Activated CD8-positive, alpha-beta memory T cell treated with anti-CD3 and anti-CD28 coated beads, Interleukin-2, amount 50 U/mL, for 4 hours (primary cell): ENCODE results near the gene GPR63.

ENCODE experiments used
- DNase-seq: peaks from one replicate; pipeline ENCODE4 v3.0.0-alpha.2; 2020

GPR63 gene

DNA sequence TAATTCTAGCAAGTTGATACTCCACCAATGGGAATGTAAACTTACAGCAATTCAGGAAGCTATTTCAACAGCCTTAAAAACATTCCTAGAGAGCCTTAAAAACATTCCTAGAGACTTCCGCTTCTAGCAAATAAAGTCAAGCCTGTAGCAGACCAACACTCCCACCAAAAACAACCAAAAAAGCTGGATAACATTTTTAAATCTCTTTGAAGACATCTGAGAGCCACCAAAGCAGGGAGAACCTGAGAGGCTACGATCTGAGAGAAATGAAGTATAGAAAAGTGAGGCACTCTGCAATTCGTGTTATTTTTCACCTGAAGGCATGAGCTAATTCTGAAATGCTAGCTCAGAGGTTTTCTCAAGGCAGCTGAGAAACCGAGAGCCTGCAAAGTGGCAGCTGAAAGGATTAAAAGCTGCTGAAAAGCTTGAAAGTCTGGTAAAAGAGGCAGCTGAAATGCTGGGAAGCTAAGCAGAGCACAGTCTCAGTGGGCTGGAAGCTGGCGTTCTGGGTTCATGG is 20.9 kb downstream of the GPR63 start:
- no peak for DNase-seq

DNA sequence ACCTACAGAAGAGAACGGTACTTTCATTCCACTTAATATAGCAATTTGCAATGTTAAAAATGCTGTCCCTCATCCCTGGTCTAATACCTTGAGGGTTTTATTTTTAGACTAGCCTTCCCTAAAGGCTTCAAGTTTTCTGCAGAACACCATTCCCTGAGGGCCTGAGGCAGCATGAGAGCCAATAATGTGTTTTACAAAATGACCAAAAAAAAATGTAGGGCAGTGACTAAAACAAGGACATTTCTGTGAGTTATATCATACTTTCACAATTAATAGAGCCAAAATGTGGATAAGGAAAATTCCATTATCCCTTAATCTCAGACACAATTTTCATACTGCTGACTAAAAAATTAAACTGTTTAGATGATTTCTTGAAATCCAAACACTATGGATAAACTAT is 22.7 kb downstream of the GPR63 start:
- DNase-seq, result no peak

DNA sequence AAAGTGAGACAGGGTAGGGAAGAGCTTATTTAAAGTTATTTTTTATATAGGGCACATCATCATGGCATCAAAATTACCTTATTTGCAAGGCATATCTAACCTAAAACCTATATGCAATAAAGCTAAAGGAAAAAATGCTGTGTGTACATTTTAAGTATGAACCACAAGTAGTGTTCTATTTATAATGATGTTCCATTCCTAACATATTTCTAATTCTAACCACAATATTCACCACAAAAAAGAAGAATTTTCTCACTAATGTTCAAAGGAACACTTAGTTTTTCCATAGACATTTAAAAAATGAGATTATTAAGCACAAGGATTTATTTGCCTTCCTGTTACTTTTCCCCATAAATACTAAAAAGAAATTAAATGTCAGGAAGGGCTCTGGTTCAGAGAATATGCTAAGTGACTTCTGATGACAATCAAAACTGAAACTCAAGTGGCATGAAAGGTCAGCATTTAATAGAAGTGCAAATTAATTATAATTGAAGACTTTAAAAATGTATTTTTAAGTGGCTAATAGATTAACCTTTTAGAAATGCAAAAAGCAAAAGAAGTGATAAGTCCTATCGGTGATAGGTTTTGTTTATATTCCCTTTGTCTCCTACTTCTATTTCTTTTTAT is 25.1 kb downstream of the GPR63 start:
- no peak for DNase-seq

DNA sequence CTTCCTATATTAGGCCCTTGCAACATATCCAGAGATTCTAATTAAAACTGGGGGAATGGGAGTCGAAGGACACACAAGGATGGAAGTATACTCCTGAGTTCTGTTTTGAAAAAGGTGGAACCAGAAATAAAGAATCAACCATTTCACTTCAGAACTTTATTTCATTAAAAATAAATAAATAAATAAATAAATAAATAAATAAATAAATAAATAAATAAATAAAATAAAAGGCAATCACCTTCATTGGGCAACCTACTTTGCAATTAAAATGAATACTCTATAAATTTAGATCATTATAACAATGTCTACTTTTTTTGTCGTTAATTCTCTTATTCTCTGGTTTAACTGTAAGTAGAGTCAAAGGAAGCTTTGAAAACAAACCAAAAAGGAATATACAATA is 25.6 kb downstream of the GPR63 start:
- no peak for DNase-seq

DNA sequence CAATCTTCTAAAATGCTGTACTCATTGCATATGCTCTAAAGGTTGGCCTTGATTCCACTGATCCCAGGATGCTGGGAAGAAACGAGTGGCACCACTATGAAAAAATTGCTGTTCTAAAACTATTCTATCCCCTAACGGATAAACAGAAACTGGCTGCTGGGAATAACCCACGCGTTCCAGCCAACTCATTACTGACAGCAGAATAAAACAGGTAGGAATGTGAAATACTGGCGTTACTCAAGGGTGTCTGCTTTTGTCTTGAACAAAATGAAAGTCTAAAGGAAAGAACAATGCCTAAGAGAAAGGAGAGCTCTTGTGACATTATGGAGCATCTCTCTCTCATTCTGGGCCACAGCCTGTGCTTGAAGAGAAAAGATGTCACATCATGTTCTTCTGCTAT is 26.1 kb downstream of the GPR63 start:
- DNase-seq, result no peak

DNA sequence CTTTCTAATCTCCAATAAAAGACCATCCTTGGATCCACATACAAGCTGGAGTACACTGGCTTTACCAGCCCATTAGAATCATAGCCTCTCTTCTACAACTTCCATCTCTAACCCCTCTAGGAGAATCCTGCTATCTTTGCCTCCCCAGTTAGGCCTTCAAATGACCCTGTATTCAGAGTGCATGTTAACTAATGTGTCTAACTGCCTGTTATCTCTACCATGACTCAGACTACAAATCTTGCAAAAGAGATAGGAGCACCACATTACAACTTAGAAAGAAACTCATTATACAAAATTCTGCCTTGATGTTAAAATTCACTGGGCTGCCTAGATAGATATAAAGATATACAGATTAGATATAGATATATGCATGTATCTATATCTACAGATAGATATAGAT is 28.2 kb downstream of the GPR63 start:
- no peak for DNase-seq

DNA sequence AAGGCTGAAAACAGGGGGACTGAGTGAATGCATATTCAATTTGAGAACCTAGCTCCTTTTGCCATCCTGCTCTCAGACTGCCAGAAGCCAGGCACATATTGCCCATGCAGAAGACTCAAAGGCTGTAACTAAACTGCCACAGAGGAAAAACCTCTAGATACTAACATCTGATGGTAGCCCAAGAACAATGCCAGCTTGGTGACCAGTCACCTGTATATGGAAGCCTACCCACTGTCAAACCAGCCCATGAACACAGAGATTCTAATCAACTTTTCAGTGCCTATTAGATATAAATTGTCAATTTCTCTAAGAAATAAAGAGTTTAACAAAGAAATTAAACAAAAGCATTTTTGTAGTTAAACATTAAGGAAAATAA is 34.2 kb downstream of the GPR63 start:
- no peak for DNase-seq

DNA sequence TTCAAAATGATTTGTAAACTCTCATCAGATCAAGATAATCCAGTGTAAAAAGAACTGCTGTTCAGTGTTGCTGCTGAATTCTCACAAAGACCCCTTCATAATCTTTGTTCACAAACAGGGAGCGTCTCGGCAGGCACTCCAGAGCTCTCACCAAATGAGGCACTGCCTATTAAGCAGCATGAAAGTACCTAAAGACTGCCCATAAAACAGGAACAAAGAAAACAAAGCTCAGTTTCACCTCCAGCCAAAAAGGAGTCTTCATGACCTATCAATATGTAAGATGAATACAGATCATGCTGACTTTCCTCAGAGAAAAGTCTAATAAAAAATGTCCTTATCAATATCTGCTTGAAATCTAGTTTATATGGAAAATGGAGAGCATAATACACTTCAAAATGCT is 41.8 kb downstream of the GPR63 start:
- DNase-seq, result no peak

DNA sequence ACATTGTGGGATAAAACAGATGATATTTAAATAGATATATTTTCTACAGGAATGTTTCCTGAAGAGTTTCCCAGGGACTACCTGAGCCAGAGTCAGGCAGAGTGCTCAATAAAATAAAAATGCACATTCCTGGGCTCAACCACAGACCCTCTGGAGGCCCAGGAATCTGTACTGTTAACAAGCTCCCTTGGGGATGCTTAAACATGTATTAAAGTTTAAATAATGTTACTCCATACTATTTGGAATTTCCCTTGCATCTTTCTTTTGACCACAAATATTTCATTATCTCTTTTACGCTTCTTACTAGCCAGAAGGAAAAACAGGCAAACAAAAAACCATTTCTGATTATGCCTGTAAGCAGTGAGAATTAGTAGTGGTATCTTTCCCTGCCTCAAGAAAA is 42.3 kb downstream of the GPR63 start:
- no peak for DNase-seq

DNA sequence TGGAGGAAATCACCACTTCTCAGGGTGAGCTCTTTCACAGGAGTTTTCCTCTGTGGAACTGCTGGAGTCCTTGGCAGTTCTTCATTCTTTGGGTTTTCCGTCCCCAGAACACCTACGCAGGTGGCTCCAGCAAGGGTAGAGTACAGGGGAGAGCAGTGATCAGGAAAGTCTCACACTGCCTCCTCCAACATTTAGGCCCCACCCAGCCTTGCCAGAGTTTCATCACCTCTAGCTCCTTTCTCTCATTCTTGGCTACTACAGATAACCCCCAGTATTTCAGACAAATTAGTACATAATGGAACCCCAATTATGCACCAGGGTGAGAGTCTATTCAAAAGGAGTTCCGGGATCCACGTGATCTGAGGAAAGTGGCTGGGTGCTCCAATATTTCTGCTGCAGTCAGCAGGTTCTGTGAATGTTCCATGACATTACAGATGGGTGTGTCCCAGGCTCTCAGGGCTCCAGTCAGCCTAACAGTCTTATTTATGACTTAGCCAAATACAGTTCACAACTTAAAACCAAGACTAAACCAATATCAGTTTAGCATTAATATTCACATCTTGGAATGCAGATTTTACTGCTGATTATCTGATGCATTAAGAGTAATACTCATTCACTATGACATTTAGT is 44.6 kb downstream of the GPR63 start:
- DNase-seq, result no peak

DNA sequence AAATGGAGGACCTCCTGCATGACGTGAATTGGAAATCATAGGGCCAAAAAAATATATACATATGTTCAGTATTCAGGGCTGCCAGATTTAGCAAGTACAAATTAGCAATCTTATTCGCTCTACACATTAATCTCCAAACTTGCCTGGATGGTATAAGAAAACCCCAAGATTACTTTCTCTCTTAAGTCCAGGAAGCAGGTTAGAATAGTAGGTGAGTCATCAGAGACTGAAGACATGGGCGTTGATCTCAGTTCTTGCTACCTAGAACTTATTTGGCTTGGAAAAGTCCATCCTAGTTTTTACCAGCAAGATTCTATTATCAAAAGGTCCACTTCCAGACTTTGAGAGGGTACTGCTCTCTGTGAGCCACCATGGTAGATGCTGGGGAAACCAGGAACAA is 47.4 kb downstream of the GPR63 start:
- no peak for DNase-seq

DNA sequence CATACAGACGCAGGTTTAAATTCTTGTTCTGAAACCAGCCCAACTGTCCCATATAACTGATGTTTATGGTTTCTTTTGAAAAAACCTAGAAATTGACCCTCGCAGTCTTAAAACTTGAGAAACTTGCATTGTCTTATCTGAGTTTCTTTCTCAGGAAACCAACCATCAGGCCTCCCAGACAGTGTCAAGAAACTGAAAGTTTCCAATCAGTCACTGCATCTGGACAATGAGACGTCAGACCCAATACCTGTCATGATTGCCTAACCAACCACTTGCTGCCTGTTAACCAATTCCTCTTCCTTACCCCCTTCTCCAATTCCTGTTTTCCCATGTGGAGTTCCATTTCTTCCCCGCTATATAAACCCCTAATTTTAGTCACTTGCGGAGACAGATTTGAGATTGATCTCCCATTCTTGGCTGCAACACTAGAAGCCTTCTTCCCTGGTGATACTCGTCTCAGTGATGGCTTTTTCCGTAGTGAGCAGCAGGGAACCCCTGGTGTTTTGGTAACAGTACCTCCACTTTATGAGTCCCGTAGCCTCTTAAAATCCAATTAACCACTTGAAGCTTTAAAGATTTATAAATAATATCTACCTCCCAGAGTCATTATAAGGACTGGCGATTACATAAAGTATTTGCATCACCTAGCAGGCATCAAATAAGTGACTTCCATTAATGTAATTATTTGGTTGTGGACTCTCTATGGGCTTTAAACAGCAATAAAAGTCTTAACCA is 49.3 kb downstream of the GPR63 start:
- DNase-seq, result no peak

DNA sequence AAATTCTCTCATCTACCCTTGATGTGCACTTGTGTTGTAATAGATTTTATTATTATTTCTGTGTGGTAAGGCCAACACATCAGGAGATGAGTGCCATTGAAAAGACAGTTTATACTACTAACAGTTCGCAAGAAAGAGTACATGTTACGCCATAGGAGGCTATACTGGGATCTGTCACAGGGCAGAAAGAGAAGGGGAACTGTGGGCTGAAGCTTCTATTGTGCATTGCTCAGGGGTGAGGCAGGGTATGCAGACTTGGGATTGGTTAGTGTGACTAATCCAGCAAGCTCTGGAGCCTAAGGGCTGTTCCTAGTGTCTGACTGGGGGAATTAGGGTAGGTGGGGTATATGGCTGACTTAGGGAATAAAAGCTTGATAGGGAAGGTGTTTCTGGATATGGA is 50.9 kb downstream of the GPR63 start:
- no peak for DNase-seq

DNA sequence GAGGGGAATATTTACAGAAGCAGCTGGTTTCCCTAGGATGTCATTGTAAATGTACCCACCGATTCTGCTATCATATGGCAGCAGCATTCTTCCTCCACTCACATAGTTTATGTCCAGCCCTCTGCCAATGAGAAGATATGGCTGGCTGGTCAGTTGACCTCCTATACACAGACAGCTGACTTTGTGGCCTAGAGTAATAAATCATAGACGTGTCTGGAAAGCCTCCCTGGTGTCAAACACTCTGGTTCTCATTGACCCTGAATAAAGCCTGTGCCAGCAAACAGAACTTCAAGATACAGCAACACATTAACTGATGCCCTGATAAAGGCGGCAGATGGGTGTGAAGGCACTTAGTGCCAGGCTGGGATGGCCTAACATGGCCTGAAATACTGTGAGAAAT is 52.6 kb downstream of the GPR63 start:
- no peak for DNase-seq

DNA sequence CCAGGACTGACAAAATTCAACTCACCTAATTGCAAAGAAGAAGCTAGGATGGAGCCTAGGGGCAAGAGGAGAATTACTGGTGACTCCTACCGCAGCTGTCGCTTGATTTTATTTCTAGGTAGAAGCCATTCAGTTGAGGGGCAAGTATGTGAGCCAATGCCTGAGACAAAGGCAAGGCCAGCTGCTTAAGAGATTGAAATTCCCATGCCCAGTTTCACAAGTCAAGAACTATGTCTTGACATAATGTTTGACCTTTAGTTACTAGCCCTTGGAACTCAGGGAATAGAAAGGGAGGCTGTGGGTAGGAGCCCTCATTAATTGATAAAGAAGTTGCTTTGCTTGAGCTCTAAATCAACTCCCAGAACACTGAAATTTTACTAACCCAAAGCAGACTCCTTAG is 54.0 kb downstream of the GPR63 start:
- no peak for DNase-seq

DNA sequence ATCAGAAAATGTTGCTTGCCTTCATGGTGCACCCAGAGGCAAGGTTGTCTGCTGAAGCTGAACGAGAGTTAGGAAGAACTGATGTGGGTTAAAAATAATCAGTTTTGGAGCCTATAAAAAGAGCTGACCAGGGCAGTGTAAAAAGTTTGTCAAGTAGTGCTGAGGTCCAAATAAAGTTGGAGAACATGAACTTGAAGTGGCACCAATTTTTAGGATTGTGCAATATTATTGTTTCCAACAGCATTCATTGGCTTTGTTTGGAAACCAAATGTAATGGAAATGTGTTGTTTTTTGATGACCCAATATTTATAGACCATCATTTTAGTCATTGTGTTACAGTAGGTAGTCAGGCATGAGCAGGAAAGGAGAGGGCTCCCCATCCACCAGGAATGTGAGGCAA is 55.7 kb downstream of the GPR63 start:
- DNase-seq, result no peak

DNA sequence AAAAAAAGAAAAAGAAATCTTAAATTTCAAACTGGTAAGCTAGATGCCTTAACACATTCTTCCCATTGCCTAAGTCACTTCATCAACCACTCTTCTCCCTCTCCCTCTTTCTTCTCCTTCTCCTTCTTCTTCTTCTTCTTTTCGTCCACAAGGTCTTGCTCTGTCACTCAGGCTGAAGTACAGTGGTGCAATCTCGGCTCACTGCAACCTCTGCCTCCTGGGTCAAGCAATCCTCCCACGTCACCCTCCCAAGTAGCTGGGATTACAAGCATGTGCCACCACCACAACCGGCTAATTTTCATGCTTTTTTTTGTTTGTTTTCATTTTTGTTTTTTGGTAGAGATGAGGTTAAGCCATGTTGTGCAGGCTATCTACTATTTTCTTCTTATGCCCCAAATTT is 60.2 kb downstream of the GPR63 start:
- DNase-seq, result no peak

DNA sequence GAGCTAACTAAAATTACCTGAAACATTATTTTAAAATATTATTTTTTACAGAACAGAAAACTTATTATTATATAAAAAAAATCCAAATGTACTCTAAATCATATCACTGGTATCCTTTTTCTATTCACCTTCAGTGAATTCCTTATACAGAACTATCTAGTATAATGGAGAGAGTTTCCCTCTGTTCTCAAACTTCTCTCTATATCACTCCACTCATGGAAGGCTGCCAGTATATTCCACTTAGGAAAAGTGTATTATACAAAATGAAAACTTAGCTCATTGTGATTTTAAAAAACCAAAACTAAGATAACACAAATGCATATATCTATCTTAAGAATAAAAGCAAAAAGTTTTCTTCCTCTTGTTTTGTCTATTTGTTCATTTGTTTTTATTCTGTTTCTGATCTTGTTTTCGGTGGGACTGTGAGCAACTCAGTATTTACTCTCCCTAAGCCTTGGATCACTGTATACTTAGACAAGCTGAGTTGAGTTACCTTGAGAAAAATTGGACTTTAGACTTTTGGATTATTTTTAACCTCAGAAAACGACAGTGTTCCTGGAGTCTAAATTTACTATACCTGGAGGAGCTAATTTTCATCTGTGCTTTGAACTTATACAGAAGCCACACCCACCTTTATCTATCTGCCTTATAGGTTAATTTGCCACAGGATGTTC is 61.4 kb downstream of the GPR63 start:
- DNase-seq, result no peak

DNA sequence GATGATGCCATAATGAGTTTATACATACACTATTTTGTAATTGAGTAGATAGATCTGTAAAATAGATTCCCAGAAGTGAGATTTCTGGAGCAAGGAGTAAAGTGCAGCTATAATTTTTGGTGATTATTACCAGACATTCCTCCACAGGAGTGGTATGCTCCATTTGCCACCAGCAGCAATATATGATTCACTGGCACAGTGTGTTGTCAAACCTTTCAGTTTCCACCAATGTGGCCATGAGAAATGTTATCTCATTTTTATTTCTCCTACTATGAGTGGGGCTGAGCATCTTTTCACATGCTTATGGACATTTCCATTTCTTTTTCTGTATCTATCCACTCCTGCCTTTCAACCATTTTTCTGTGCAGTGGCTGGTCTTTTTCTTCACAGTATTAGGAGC is 70.5 kb downstream of the GPR63 start:
- no peak for DNase-seq

DNA sequence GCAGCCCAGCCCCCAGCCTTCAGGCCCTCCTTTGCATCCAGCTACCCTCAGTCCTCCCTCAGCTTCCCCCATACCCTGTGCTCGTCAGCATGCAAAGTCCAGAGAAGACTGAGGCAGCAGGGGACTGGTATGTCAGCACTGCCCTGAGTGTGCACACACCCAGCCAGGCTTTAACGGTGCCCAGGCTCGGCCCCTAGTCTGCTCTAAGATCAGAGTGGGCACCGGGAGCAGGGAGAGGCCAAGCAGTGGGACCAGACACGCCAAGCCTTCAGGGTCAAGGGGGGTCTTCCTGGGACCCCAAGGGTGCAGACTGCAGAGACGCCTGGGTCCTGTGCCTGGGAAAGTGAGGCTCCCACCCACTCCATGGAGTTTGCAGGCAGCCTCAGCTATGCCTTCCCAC is 74.7 kb downstream of the GPR63 start:
- no peak for DNase-seq

DNA sequence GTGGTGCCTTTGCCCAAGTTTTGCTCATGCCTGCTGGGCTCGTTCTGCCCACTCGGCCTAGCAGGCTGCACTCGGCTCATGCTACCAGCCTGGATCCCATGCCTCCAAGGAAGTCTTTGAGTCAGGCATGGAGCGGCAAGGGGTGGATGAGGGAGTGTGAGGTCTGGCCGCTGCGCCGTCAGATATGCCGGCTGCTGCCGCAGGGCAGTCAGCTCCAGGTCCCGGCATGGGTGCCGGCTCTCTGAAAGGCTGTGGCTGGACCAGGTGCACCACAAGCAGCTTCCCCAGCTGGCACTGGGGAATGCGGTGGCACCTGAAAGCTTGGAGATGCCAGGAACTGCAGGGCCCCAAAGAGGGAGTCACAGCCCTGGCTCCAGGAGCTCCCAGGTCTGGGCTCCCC is 75.5 kb downstream of the GPR63 start:
- no peak for DNase-seq

DNA sequence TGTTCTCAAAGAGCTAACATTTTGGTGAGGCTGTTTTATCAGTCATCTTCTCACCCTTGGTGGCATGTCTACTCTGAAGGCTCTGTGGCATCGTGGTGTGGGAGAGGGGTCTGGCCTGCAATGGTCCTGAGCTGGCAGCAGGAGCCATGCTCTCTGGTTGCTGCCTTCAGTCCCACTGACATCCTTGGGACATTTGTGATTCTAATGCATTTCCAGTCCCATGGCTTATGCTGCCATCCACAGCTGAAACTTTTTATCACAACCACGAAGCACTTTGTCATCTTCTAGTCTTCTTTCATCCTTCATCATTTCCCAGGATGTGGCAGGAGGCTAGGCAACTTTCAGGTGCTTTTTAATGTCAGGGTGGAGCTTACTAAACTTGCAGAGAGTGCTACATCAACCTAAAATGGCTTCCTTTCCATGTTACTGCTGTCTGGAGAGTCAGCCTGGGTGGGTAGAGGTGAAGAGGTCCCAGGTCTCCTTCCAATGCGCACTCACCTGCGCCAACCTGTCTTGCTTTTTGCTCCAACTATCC is 77.1 kb downstream of the GPR63 start:
- no peak for DNase-seq

DNA sequence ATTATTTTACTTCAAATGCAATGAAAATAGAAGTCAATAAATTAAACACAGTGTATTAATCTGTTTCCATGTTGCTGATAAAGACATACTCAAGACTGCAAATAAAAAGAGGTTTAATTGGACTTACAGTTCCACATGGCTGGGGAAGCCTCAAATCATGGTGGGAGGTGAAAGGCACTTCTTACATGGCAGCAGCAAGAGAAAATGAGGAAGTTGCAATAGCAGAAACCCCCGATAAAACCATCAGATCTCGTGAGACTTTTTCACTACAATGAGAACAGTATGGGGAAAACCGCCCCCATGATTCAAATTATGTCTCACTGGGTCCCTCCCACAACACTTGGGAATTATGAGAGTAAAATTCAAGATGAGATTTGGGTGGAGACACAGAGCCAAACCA is 82.2 kb downstream of the GPR63 start:
- DNase-seq, result no peak

DNA sequence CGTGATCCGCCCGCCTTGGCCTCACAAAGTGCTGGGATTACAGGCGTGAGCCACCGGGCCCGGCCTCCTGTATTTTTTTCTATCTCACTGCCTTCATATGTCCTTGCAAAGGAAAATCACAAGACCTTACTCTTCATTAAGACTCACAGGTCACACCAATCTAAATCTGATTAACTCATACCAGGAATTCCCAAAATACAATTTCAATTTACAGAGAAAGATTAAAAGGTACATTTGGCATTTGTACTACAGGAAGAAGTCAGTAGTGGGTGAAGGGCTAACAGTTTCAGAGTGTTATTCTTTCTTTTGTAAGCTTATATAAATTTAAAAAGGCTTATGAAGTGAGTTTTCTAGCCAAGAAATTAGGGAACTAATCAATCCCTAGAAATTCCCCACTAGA is 87.4 kb downstream of the GPR63 start:
- no peak for DNase-seq
